Mesodermal cell (in vitro differentiated cells): ENCODE results near the gene LRRC10B.

Experiments used
- H3K27ac ChIP-seq: 2 replicates; pipeline ENCODE4 v1.7.0; 2013; ENCODE audit warnings: mild to moderate bottlenecking, low read depth, low read length, moderate library complexity; ENCODE audit not compliant: severe bottlenecking
- H3K36me3 ChIP-seq: 2 replicates; pipeline ENCODE4 v1.7.1; 2013; ENCODE audit warnings: mild to moderate bottlenecking, low read length, moderate library complexity; ENCODE audit not compliant: control insufficient read depth, insufficient read depth
- H3K4me1 ChIP-seq: one replicate; pipeline ENCODE4 v1.7.1; 2013; ENCODE audit warnings: mild to moderate bottlenecking, low read length; ENCODE audit not compliant: insufficient read depth, control insufficient read depth, poor library complexity, severe bottlenecking
- H3K4me3 ChIP-seq: 2 replicates; pipeline ENCODE4 v1.7.0; 2013; ENCODE audit warnings: low read length, control low read depth, mild to moderate bottlenecking; ENCODE audit not compliant: insufficient read depth, poor library complexity, severe bottlenecking; ENCODE audit errors: extremely low read depth
- H3K9me3 ChIP-seq: 2 replicates; pipeline ENCODE4 v1.7.1; 2013; ENCODE audit warnings: mild to moderate bottlenecking, low read length, moderate library complexity; ENCODE audit not compliant: control insufficient read depth
- WGBS, 2 experiments: methylation state at CpG; one replicate each; pipeline ENCODE4 v1.1.5; 2013; ENCODE audit warnings: missing lambda C conversion rate in 2 of 2; ENCODE audit not compliant: insufficient coverage in 2 of 2; 5-methylcytosine and 5-hydroxymethylcytosine counted together

The LRRC10B gene

GRCh38 chr11:61486779-61487178 is 21.8 kb upstream of the LRRC10B start:
- H3K4me3 ChIP-seq, result no peak overlapping the region
- no peak overlapping the region for H3K27ac ChIP-seq
- no peaks in the 10 kb centered on the region for H3K9me3 ChIP-seq
- no peaks in the 10 kb centered on the region for H3K36me3 ChIP-seq
- peaks cover 17% of the 10 kb centered on the region for H3K4me1 ChIP-seq
- 77 to 83% methylated on average over 3 to 5 of the region's 5 CpGs for WGBS, 2 experiments

DNA sequence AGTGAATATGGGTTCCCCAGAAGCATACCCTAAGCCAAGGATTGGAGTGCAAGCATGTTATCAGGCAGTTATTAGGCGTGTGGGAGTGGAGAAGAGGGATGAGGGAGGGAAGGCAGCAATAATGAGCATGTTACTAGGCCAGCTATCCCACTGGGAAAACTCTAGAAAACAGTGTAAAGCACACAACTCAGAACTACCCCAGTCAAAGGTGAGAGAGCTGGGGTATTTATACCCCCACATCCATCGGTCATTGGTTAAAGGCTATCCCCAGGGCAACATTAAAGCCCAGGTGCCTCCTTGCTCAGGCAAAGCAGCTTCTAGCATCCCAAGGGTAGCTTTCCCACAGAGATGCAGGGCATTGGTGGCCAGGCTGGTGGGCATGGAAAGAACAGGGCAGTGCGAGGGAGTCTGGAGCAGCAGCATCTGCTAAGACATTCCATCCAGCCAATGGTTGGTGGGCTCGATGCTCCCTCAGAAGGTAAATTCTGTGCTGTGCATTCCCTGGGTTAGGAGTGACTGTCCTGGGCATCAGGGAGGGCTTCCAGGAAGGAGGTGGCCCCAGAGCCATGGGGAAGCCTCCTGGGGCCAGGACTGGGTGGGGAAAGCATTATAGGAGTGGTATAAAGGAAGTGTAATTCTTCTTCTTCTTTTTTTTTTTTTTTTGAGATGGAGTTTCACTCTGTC is 21.1 kb upstream of the LRRC10B start:
- H3K36me3 ChIP-seq, result no peaks in the 10 kb centered on the region
- 95 to 100% methylated on average over 2 to 4 of the region's 4 CpGs for WGBS, 2 experiments
- H3K27ac ChIP-seq, result no peak overlapping the region
- H3K4me1 ChIP-seq, result peaks cover 17% of the 10 kb centered on the region
- no peak overlapping the region for H3K4me3 ChIP-seq
- no peaks in the 10 kb centered on the region for H3K9me3 ChIP-seq

DNA sequence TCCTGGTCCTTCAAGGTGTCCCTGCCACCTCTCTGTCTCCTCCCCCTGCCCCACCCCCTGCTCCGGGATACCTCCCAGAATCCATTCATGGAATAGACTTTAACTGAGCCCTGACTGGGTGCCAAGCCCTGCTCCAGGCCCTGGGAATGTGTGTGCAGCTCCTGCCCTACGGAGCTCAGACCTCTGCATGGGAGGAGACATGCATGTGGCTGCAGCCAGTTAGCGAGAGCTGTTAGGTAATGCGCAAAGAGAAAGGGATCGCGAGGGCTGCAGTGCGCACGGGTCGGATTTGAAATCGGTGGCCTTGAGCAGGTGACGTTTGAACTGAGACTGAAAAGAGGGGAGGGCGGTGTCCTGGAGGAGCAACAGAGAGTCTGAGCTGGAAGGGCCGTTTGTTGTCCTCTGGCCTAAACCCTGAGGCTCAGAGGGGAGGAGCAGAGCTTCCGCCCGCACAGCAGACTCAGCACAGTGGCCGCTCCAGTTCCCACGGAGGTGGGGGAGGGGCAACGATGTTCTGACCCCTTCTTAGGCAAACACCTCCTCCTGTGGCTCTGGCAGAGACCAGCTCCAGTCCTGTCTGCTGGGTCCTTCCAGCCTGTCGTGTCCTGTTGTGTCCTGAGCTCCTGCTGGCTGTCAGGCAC is 19.8 kb upstream of the LRRC10B start:
- Histone ChIP-seq H3K4me1 (peaks cover 17% of the 10 kb centered on the region), H3K9me3 (no peaks in the 10 kb centered on the region), H3K27ac (peak overlapping the region; percentile 73), H3K4me3 (no peak overlapping the region), H3K36me3 (no peaks in the 10 kb centered on the region)
- 17 to 25% methylated on average over 15 to 16 of the region's 19 CpGs for WGBS, 2 experiments

DNA sequence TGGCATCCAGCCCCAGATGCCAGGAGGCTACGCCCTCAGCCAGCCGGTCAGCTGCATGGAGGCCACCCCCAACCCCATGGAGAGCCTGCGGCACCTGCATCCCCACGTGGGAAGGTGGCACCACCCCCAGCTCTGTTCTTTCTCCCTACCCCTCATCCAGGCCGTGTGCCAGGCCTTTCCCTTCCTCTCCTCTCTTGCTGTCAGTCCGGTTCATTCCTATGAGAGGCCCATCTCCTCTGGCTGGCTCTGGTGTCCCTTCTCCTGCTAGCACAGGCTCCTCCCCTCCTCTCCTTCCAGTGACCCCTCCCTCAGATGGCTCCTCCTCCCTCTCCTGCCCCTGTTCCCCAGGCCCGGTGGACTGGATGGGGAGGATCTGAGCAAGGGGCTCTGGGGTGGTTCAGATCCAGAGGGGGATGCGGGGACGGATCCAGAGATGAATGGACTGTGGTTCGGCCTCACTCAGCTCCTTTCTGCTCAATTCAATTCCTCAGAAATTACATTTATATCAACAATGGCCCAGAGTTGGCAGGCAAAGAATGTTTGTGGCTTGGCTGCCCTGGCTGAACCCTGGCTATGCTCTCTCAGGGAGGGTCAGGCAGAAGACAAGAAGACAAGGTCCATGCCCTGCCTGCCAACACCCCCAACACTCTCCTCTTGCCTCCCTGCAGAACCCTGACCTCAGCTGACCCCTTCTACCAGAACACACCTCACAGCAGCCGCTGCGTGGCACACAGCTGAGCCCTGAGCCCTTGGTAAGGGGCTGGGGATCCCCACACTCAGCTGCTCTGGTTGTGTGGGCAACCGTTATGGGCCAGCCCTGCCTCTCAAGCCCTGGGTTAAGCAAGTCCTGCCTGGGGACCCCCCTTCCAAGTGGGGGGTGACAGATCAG is 18.5 kb upstream of the LRRC10B start:
- Histone ChIP-seq H3K36me3 (no peaks in the 10 kb centered on the region), H3K27ac (no peak overlapping the region), H3K4me1 (peaks cover 17% of the 10 kb centered on the region), H3K4me3 (no peak overlapping the region), H3K9me3 (no peaks in the 10 kb centered on the region)
- 73 to 79% methylated on average over 8 to 9 of the region's 13 CpGs for WGBS, 2 experiments

DNA sequence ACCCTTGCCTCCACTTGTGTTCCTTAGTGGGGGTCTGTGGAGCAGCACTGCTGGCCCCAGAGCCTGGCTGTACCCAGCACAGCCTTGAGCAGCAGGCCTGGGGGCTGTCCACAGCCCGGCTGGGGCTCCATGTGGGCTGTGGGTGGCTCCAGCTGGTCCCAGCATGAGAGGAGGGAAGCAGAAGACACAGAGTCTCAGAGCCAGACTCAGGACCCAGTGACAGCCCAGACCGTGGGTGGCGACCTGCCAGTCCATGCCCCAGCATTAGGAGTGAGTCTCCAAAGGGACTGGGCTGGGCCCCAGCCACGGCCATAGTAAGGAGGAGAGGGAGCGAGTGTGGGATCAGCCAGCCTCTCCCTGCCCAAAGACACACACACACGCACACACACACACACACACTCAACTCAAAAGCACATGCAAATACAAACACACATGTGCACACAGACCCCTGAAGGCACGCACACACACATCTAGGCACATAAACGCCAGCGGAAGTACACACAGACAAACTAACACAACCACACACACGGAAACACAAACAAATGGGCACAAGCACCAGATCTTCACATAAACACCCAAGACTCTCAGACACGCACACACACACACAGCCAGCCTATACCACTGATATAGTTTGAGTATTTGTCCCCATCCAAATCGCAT is 16.7 kb upstream of the LRRC10B start:
- H3K4me1 ChIP-seq, result peaks cover 17% of the 10 kb centered on the region
- WGBS, 2 experiments, result 88 to 91% methylated on average over 4 to 8 of the region's 12 CpGs
- H3K4me3 ChIP-seq, result no peak overlapping the region
- no peaks in the 10 kb centered on the region for H3K36me3 ChIP-seq
- H3K9me3 ChIP-seq, result no peaks in the 10 kb centered on the region
- H3K27ac ChIP-seq, result no peak overlapping the region

GRCh38 chr11:61494381-61494961 is 14.1 kb upstream of the LRRC10B start:
- H3K36me3 ChIP-seq, result no peaks in the 10 kb centered on the region
- H3K4me3 ChIP-seq, result no peak overlapping the region
- 77 to 79% methylated on average over 7 to 9 of the region's 9 CpGs for WGBS, 2 experiments
- no peak overlapping the region for H3K27ac ChIP-seq
- no peaks in the 10 kb centered on the region for H3K9me3 ChIP-seq
- peaks cover 10% of the 10 kb centered on the region for H3K4me1 ChIP-seq

- Histone ChIP-seq H3K9me3 (no peaks in the 10 kb centered on the region), H3K27ac (no peak overlapping the region), H3K36me3 (no peaks in the 10 kb centered on the region), H3K4me1 (no peaks in the 10 kb centered on the region), H3K4me3 (no peak overlapping the region)
- WGBS, 2 experiments, result 85 to 88% methylated on average over 16 to 24 of the region's 26 CpGs
Observed at GRCh38 chr11:61495801-61496601, 12.5 kb upstream of the LRRC10B start.

- no peak overlapping the region for H3K27ac ChIP-seq
- H3K4me3 ChIP-seq, result no peak overlapping the region
- H3K36me3 ChIP-seq, result no peaks in the 10 kb centered on the region
- no peaks in the 10 kb centered on the region for H3K4me1 ChIP-seq
- H3K9me3 ChIP-seq, result no peaks in the 10 kb centered on the region
- WGBS, 2 experiments, result 93 to 94% methylated on average over 7 of the region's 15 CpGs
Observed at GRCh38 chr11:61496602-61497400, 11.7 kb upstream of the LRRC10B start.

DNA sequence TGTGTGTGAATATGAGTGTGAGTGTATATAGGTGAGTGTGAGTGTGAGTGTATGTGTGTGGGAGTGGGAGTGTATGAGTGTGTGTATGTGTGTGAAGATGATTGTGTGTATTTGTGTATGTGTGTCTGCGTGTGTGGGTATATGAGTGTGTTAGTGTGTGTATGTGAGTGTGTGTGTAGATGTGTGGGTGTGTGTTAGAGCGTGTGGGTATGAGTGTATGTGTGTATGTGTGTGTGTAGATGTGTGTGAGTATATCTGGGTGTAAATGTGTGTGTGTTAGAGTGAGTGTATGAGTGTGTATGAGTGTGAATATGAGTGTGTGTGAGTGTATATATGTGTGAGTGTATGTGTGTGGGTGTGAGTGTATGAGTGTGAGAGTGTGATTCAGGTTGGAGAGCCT is 11.1 kb upstream of the LRRC10B start:
- H3K4me3 ChIP-seq, result no peak overlapping the region
- WGBS, 2 experiments, result 96 to 100% methylated on average over 1 to 2 of the region's 2 CpGs
- no peaks in the 10 kb centered on the region for H3K9me3 ChIP-seq
- H3K4me1 ChIP-seq, result no peaks in the 10 kb centered on the region
- H3K27ac ChIP-seq, result no peak overlapping the region
- H3K36me3 ChIP-seq, result no peaks in the 10 kb centered on the region
